HEK293T (cell line): ENCODE results near the gene DUSP6.

ENCODE experiments used
- BHLHE40 ChIP-seq: fragments of 450-650 bp; IDR thresholded peaks from 2 replicates; pipeline ENCODE4 v1.6.1; 2016; ENCODE audit warnings: mild to moderate bottlenecking, moderate library complexity, borderline replicate concordance
- CTBP1 ChIP-seq: fragments of 450-650 bp; IDR thresholded peaks from 2 replicates; pipeline ENCODE4 v1.6.1; 2016; ENCODE audit warnings: borderline replicate concordance
- FOXK2 ChIP-seq: fragments of 450-650 bp; IDR thresholded peaks from 2 replicates; pipeline ENCODE4 v1.6.1; 2016; ENCODE audit warnings: mild to moderate bottlenecking
- FOXM1 ChIP-seq: fragments of 450-650 bp; IDR thresholded peaks from 2 replicates; pipeline ENCODE4 v1.6.1; 2017; ENCODE audit warnings: mild to moderate bottlenecking, borderline replicate concordance

DNA sequence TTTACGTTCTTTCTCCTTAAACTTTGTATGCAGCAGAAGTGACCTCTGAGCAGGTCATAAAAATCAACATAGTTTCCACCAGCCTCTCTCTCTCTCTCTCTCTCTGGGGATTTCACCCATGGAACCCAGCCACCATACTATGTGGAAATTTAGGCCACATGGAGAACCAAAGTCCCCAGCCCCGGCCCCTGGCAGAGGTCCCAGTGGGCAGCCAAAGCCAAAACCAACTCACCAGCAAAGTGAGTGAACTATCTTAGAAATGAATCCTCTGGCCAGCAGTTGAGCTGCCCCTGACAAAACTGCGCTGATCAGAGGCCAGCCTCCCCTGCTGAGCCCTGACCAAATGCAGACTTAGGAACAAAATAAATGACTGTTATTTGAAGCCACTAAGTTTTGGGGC is 9.2 kb downstream of the DUSP6 start:
- TF ChIP-seq FOXM1, result no peak
- TF ChIP-seq BHLHE40, result no peak
- TF ChIP-seq CTBP1, result no peak
- no peak for TF ChIP-seq FOXK2
